Endothelial cell of umbilical vein (primary cell): ENCODE results near the gene ARHGEF7. TPM values are rescaled to one million over a fixed set of nuclear protein-coding genes. Genes with fewer than 3 reads are reported as not detected.

Experiments
- BruUV-seq: library from RNA; stranded (reverse); fragments of 400-500 nt; replicated peaks from 2 replicates; lab custom pipeline; 2021; lab: Mats Ljungman, UMichigan
- CTCF ChIA-PET: fragments of 300-600, 350-600 bp; sonication (Branson Sonifier 250); formaldehyde crosslinking; loops from one replicate; lab custom pipeline; 2021; ENCODE audit warnings: antibody characterized with exemption, inconsistent platforms; lab: Charles Lee
- POLR2A ChIA-PET: fragments of 300-600, 350-600 bp; sonication (Branson Sonifier 250); formaldehyde crosslinking; loops from one replicate; lab custom pipeline; 2021; ENCODE audit warnings: antibody characterized with exemption, inconsistent platforms; lab: Charles Lee
- DNase-seq: peaks from one replicate; pipeline ENCODE4 v3.0.0-alpha.2; 2011; ENCODE audit warnings: low read depth, low spot score
- FAIRE-seq: peaks from 2 replicates; lab custom pipeline; 2011; peaks lifted over from hg19 to GRCh38; lab: Jason Lieb, UNC
- H2AFZ ChIP-seq: 2 replicates; pipeline ENCODE4 v1.6.0; 2012; ENCODE audit warnings: low read depth, low read length, control low read depth, inconsistent platforms
- H3K27ac ChIP-seq: 2 replicates; pipeline ENCODE4 v1.5.1; 2011; ENCODE audit warnings: low read depth, mild to moderate bottlenecking, control low read depth, low read length, moderate library complexity; ENCODE audit not compliant: insufficient read depth
- H3K27me3 ChIP-seq, 2 experiments: 2 replicates each; pipeline versions ENCODE4 v1.6.0 to v1.6.1; 2011; ENCODE audit warnings: low read length in 2 of 2, mixed read lengths in 1 of 2; ENCODE audit not compliant: control insufficient read depth in 2 of 2, insufficient read depth in 2 of 2
- H3K36me3 ChIP-seq, 2 experiments: 2 replicates in 1 of 2; 3 replicates in 1 of 2; pipeline ENCODE4 v1.5.1; 2011; ENCODE audit warnings: low read length in 2 of 2, mild to moderate bottlenecking in 1 of 2, moderate library complexity in 1 of 2; ENCODE audit not compliant: control insufficient read depth in 2 of 2, insufficient read depth in 2 of 2; ENCODE audit errors: extremely low read depth in 1 of 2
- H3K4me1 ChIP-seq: 3 replicates; pipeline ENCODE4 v1.5.1; 2011; ENCODE audit warnings: mild to moderate bottlenecking, low read length; ENCODE audit not compliant: control insufficient read depth, insufficient read depth; ENCODE audit errors: extremely low read depth
- H3K4me2 ChIP-seq: 2 replicates; pipeline ENCODE4 v1.6.1; 2011; ENCODE audit warnings: low read length, control low read depth, mixed read lengths; ENCODE audit not compliant: insufficient read depth
- H3K4me3 ChIP-seq, 3 experiments: fragments of 200-600 bp in 1 of 3; sonication (generic), shearing (Covaris generic) in 1 of 3; replicated peaks in 1 of 3; 2 replicates each; pipeline ENCODE4 v1.5.1; 2011 to 2016; ENCODE audit warnings: control low read depth in 3 of 3, low read length in 3 of 3, mild to moderate bottlenecking in 2 of 3, inconsistent platforms in 1 of 3, low read depth in 1 of 3, moderate library complexity in 1 of 3; ENCODE audit not compliant: insufficient read depth in 1 of 3
- H3K79me2 ChIP-seq: 2 replicates; pipeline ENCODE4 v1.6.0; 2012; ENCODE audit warnings: low read length, inconsistent platforms; ENCODE audit not compliant: control insufficient read depth, insufficient read depth
- H3K9ac ChIP-seq: replicated peaks from 2 replicates; pipeline ENCODE3; 2011; ENCODE audit warnings: low read length, control low read depth; ENCODE audit not compliant: insufficient read depth; ENCODE audit errors: extremely low read depth
- H3K9me1 ChIP-seq: replicated peaks from 3 replicates; pipeline ENCODE4 v1.6.0; 2011; ENCODE audit warnings: mild to moderate bottlenecking, low read length; ENCODE audit not compliant: control insufficient read depth, insufficient read depth; ENCODE audit errors: extremely low read depth
- H3K9me3 ChIP-seq: replicated peaks from 2 replicates; pipeline ENCODE4 v1.5.1; 2012; ENCODE audit warnings: low read length, inconsistent platforms; ENCODE audit not compliant: control insufficient read depth, insufficient read depth
- H4K20me1 ChIP-seq: replicated peaks from 2 replicates; pipeline ENCODE3; 2011; ENCODE audit warnings: mild to moderate bottlenecking, low read length; ENCODE audit not compliant: control insufficient read depth, insufficient read depth; ENCODE audit errors: extremely low read depth
- CTCF ChIP-seq, 2 donors: IDR thresholded peaks; 1 replicate in 1 of 2; 2 replicates in 1 of 2; pipeline ENCODE4 v1.5.1; 2011; ENCODE audit warnings: low read length in 2 of 2, mild to moderate bottlenecking in 2 of 2, moderate library complexity in 2 of 2, control low read depth in 1 of 2, inconsistent platforms in 1 of 2, low read depth in 1 of 2; ENCODE audit not compliant: insufficient read depth in 1 of 2; ENCODE audit errors: extremely low read depth in 1 of 2
- EZH2 ChIP-seq: IDR thresholded peaks from 2 replicates; pipeline ENCODE4 v1.6.1; 2012; ENCODE audit warnings: borderline replicate concordance, low read depth, mild to moderate bottlenecking, moderate library complexity, low read length, inconsistent platforms; ENCODE audit not compliant: severe bottlenecking
- FOS ChIP-seq: IDR thresholded peaks from 2 replicates; pipeline ENCODE4 v1.6.1; 2011; ENCODE audit warnings: mild to moderate bottlenecking, low read length, moderate library complexity, borderline replicate concordance; ENCODE audit not compliant: insufficient read depth
- GATA2 ChIP-seq: IDR thresholded peaks from 2 replicates; pipeline ENCODE4 v1.7.0; 2011; ENCODE audit warnings: low read depth, mild to moderate bottlenecking, moderate library complexity, mixed read lengths, low read length; ENCODE audit not compliant: insufficient read length, insufficient read depth
- JUN ChIP-seq: IDR thresholded peaks from 2 replicates; pipeline ENCODE4 v1.6.1; 2011; ENCODE audit warnings: borderline replicate concordance, low read depth; ENCODE audit not compliant: insufficient read length, insufficient read depth
- MAX ChIP-seq: IDR thresholded peaks from 2 replicates; pipeline ENCODE4 v1.6.1; 2011; ENCODE audit not compliant: insufficient read depth, insufficient read length
- MYC ChIP-seq: IDR thresholded peaks from one replicate; pipeline ENCODE4 v1.6.1; 2011; ENCODE audit warnings: mild to moderate bottlenecking, low read depth, low read length
- POLR2A ChIP-seq: IDR thresholded peaks from 2 replicates; pipeline ENCODE4 v1.6.1; 2012; ENCODE audit warnings: low read depth, mild to moderate bottlenecking, control low read depth, low read length
- POLR2AphosphoS5 ChIP-seq: IDR thresholded peaks from 2 replicates; pipeline ENCODE4 v1.6.1; 2012; ENCODE audit warnings: low read depth, mild to moderate bottlenecking, control low read depth, low read length, moderate library complexity; ENCODE audit not compliant: insufficient read depth
- dilution Hi-C: fragments of 300-500 bp; cut with MboI; formaldehyde crosslinking; loops from one replicate; pipeline ENCODE4 v1.15.0; 2019; ENCODE audit warnings: low sequenced_read_pairs; ENCODE audit not compliant: extremely low pct_ligation_motif_present
- intact Hi-C: fragments of 100-400 bp; cut with micrococcal nuclease; formaldehyde crosslinking; loops from one replicate; pipeline ENCODE4 v1.10.0; 2022
- polyA plus RNA-seq, 4 experiments: library from polyadenylated mRNA; depleted of rRNA in 3 of 4; stranded (reverse) in 3 of 4; unstranded in 1 of 4; fragments of >200 nt; gene quantifications; 2 replicates each; pipeline versions ENCODE4 v1.2.1 to v1.2.3, GENCODE V29; 2011 to 2012; ENCODE audit warnings: missing spikeins in 1 of 4
- total RNA-seq: library from RNA; stranded (reverse); gene quantifications from 2 replicates; pipeline ENCODE4 v1.2.3, GENCODE V29; 2021

ARHGEF7 gene
- total and polyA plus RNA-seq, 2 donors (not counting 3 experiments of a cell fraction or from before 2014, with no cell fraction given) = 94.9 to 155 TPM

- no TSS peak for BruUV-seq
- dilution Hi-C loops = no loop called here
- H4K20me1 ChIP-seq = no peaks in the 10 kb centered on the region
- H3K27me3 ChIP-seq = peaks cover 11 to 15% of the 10 kb centered on the region in 2 experiments
- no peaks in the 10 kb centered on the region for H3K4me1 ChIP-seq
- TF ChIP-seq POLR2AphosphoS5 = no peak
- TF ChIP-seq MYC = no peak
- TF ChIP-seq POLR2A = no peak
- TF ChIP-seq MAX = no peak
- no peak for TF ChIP-seq FOS
- no peak for TF ChIP-seq CTCF (IDR thresholded peaks at IDR 0.05; ENCODE audit: extremely low read depth in 1 of 2, insufficient read depth in 1 of 2, low read depth in 1 of 2, low read length in 2 of 2)
- TF ChIP-seq GATA2 = no peak
- TF ChIP-seq EZH2 = no peak
- TF ChIP-seq JUN = no peak
- no peaks in the 10 kb centered on the region for H3K9me3 ChIP-seq
- H3K9ac ChIP-seq = no peak overlapping the region
- H3K4me3 ChIP-seq = no peak overlapping the region
- no peak for DNase-seq
- intact Hi-C loops = no loop called here
- no peaks in the 10 kb centered on the region for H3K79me2 ChIP-seq
- H3K9me1 ChIP-seq = no peaks in the 10 kb centered on the region
- H3K4me2 ChIP-seq = no peak overlapping the region
- H2AFZ ChIP-seq = no peak overlapping the region
- FAIRE-seq = no peak
- H3K36me3 ChIP-seq = no peaks in the 10 kb centered on the region
- ChIA-PET CTCF (interaction anchor here (0.8 to 2.1 kb wide), 2 partner anchors 26 to 64 kb away, joined by 3 to 8 read pairs; no protein-coding TSS in a partner anchor), POLR2A (no interaction called here)
- H3K27ac ChIP-seq = no peak overlapping the region
Measured at GRCh38 chr13:111093634-111094033, 21.5 kb upstream of the ARHGEF7 start.
